ENCODE measurements around the gene MMAA.

Gene MMAA

GRCh38 chr4:145680902-145681301, 61.7 kb downstream of the MMAA start:
- H3K27ac ChIP-seq (ENCODE audit: extremely low read depth, low read depth, low read length), result no peak overlapping the region
- CTCF ChIA-PET, result interaction anchor here (0.6 kb wide), 1 partner anchor 52 kb away, joined by 3 read pairs; no protein-coding TSS in a partner anchor
- no peaks in the 10 kb centered on the region for H3K9me3 ChIP-seq (ENCODE audit: control insufficient read depth, insufficient read depth, low read depth, low read length)
- H3K4me1 ChIP-seq (ENCODE audit: control insufficient read depth, insufficient read depth, low read length), result 0 out of 2 replicates have a peak, but pooled peaks cover 6% of the 10 kb centered on the region
- TF ChIP-seq GLI2 (tag by site-specific recombination; IDR thresholded peaks at IDR 0.05; ENCODE audit: borderline replicate concordance, low read depth) (no peak), ZIC2 (tag by site-specific recombination; IDR thresholded peaks at IDR 0.05) (no peak), ZNF660 (tag by site-specific recombination; IDR thresholded peaks at IDR 0.05) (no peak), PRDM1 (tag by site-specific recombination; IDR thresholded peaks at IDR 0.05) (no peak), ZNF202 (tag by site-specific recombination; IDR thresholded peaks at IDR 0.05; ENCODE audit: borderline replicate concordance) (no peak), ZNF350 (tag by site-specific recombination; IDR thresholded peaks at IDR 0.05) (no peak), ZBTB6 (tag by site-specific recombination; IDR thresholded peaks at IDR 0.05) (no peak), ZBTB10 (tag by site-specific recombination; IDR thresholded peaks at IDR 0.05) (no peak), KLF1 (tag by site-specific recombination; IDR thresholded peaks at IDR 0.05) (no peak), ZNF335 (tag by site-specific recombination; conservative IDR thresholded peaks at IDR 0.05) (no peak), ZNF473 (tag by site-specific recombination; IDR thresholded peaks at IDR 0.05) (no peak), ZNF2 (tag by site-specific recombination; IDR thresholded peaks at IDR 0.05) (no peak), ZNF24 (tag by site-specific recombination; IDR thresholded peaks at IDR 0.05) (no peak), ZNF624 (tag by site-specific recombination; IDR thresholded peaks at IDR 0.05) (no peak), AEBP2 (tag by site-specific recombination; IDR thresholded peaks at IDR 0.05; ENCODE audit: borderline replicate concordance) (no peak), SCRT2 (tag by site-specific recombination; IDR thresholded peaks at IDR 0.05) (no peak)
- no peaks in the 10 kb centered on the region for H3K36me3 ChIP-seq (ENCODE audit: control insufficient read depth in 2 of 2, insufficient read depth in 1 of 2, low read length in 2 of 2)
- POLR2A ChIA-PET, result interaction anchor here (0.6 kb wide), 1 partner anchor 166 kb away, joined by 3 read pairs; no protein-coding TSS in a partner anchor
- H3K4me3 ChIP-seq (ENCODE audit: low read depth, low read length), result no peak overlapping the region

- Histone ChIP-seq H3K9me3 (ENCODE audit: control insufficient read depth, insufficient read depth, low read depth, low read length) (no peaks in the 10 kb centered on the region), H3K27ac (ENCODE audit: extremely low read depth, low read depth, low read length) (no peak overlapping the region), H3K36me3 (ENCODE audit: control insufficient read depth in 2 of 2, insufficient read depth in 1 of 2, low read length in 2 of 2) (no peaks in the 10 kb centered on the region), H3K4me3 (ENCODE audit: low read depth, low read length) (no peak overlapping the region), H3K4me1 (ENCODE audit: control insufficient read depth, insufficient read depth, low read length) (0 out of 2 replicates have a peak, but pooled peaks cover 6% of the 10 kb centered on the region)
- ChIA-PET CTCF (interaction anchor here (0.6 kb wide), 1 partner anchor 51 kb away, joined by 3 read pairs; no protein-coding TSS in a partner anchor), POLR2A (interaction anchor here (0.6 kb wide), 1 partner anchor 166 kb away, joined by 3 read pairs; no protein-coding TSS in a partner anchor)
- TF ChIP-seq ZNF837 (tag by site-specific recombination; IDR thresholded peaks at IDR 0.05) (no peak), FEZF1 (tag by site-specific recombination; IDR thresholded peaks at IDR 0.05) (no peak), ZNF510 (tag by site-specific recombination; IDR thresholded peaks at IDR 0.05; ENCODE audit: insufficient replicate concordance) (no peak)
These were observed 62.3 kb downstream of the MMAA start for GRCh38 chr4:145681518-145681917.

All from HEK293 (cell line).